C4-2B (cell line): ENCODE data around the gene FH.

Source experiments
- CTCF ChIP-seq: fragments of 450-650 bp; conservative IDR thresholded peaks from 2 replicates; pipeline ENCODE4 v1.5.1; 2017; ENCODE audit warnings: mild to moderate bottlenecking
- ZFX ChIP-seq: fragments of 450-650 bp; IDR thresholded peaks from 2 replicates; pipeline ENCODE4 v1.6.1; 2017

- TF ChIP-seq CTCF (peak; percentile 72), ZFX (no peak)
Measured at GRCh38 chr1:241485554-241485992, 34.0 kb downstream of the FH start.
